Renal cortical epithelial cell (primary cell): ENCODE data around the gene ITSN2. TPM values are rescaled to one million over a fixed set of nuclear protein-coding genes. Genes with fewer than 3 reads are reported as not detected.
"Not testable (repeated sequence)": the region's sequence is repeated elsewhere in the genome, so short reads cannot be mapped to it uniquely, and the experiment has no call there.

Source experiments
- DNase-seq: peaks from one replicate; pipeline ENCODE4 v3.0.0-alpha.2; 2011; ENCODE audit warnings: low read depth
- total RNA-seq: library from RNA; depleted of rRNA; stranded (reverse); fragments of >200 nt; gene quantifications from 2 replicates; pipeline ENCODE4 v1.2.3, GENCODE V29; 2014

Gene ITSN2
- total RNA-seq, 1 donor from 2014 or later, result 33.2 TPM

GRCh38 chr2:24214880-24215279, 145.5 kb downstream of the ITSN2 start:
- no peak for DNase-seq

- DNase-seq, result no peak
These were observed 148.9 kb downstream of the ITSN2 start for GRCh38 chr2:24211408-24211807.

GRCh38 chr2:24210723-24211122, 149.6 kb downstream of the ITSN2 start:
- DNase-seq, result no peak

GRCh38 chr2:24210106-24210455, 150.3 kb downstream of the ITSN2 start:
- no peak for DNase-seq

- no peak for DNase-seq
These were observed 150.8 kb downstream of the ITSN2 start for GRCh38 chr2:24209389-24210105.

- DNase-seq, result no peak
These were observed 151.8 kb downstream of the ITSN2 start for GRCh38 chr2:24208490-24208889.

- no peak for DNase-seq
These were observed 153.0 kb downstream of the ITSN2 start for GRCh38 chr2:24207359-24207758.

GRCh38 chr2:24206714-24207113, 153.6 kb downstream of the ITSN2 start:
- no peak for DNase-seq

GRCh38 chr2:24206242-24206641, 154.1 kb downstream of the ITSN2 start:
- DNase-seq, result no peak

GRCh38 chr2:24205131-24205530, 155.2 kb downstream of the ITSN2 start:
- DNase-seq, result no peak

- no peak for DNase-seq
These were observed 155.8 kb downstream of the ITSN2 start for GRCh38 chr2:24204505-24204904.

GRCh38 chr2:24203787-24204150, 156.6 kb downstream of the ITSN2 start:
- DNase-seq, result no peak

- DNase-seq, result no peak
These were observed 157.1 kb downstream of the ITSN2 start for GRCh38 chr2:24203029-24203786.

GRCh38 chr2:24200799-24201198, 159.5 kb downstream of the ITSN2 start:
- DNase-seq, result no peak

- DNase-seq, result no peak
These were observed 160.3 kb downstream of the ITSN2 start for GRCh38 chr2:24199968-24200590.

GRCh38 chr2:24197213-24197612, 163.1 kb downstream of the ITSN2 start:
- not testable (repeated sequence) for DNase-seq

GRCh38 chr2:24191848-24192247, 168.5 kb downstream of the ITSN2 start:
- no peak for DNase-seq

GRCh38 chr2:24191156-24191555, 169.2 kb downstream of the ITSN2 start:
- no peak for DNase-seq

- no peak for DNase-seq
These were observed 169.8 kb downstream of the ITSN2 start for GRCh38 chr2:24190503-24190902.

- no peak for DNase-seq
These were observed 170.8 kb downstream of the ITSN2 start for GRCh38 chr2:24189551-24189950.

- DNase-seq, result no peak
These were observed 176.8 kb downstream of the ITSN2 start for GRCh38 chr2:24183366-24184069.

- DNase-seq, result no peak
These were observed 177.8 kb downstream of the ITSN2 start for GRCh38 chr2:24182507-24182906.
